Right cardiac atrium (tissue), 5 donors: ENCODE measurements around the gene MYO9B. TPM values are rescaled to one million over a fixed set of nuclear protein-coding genes. Genes with fewer than 3 reads are reported as not detected.
A peak's percentile ranks its signal among the peaks of the same experiment; 100 is the strongest.
"Not testable (repeated sequence)": the region's sequence is repeated elsewhere in the genome, so short reads cannot be mapped to it uniquely, and the experiment has no call there.

Experiments
- ATAC-seq, 2 donors: fragments of 200-7000 bp; cut with Tn5 transposase; one replicate each; pipeline versions ENCODE4 v1.8.0 to v1.9.1; 2020; ENCODE audit warnings: moderate library complexity in 2 of 2, mild to moderate bottlenecking in 1 of 2
- DNase-seq, 3 donors: peaks; one replicate each; pipeline ENCODE4 v3.0.0-alpha.2; 2020
- H3K27ac ChIP-seq: one replicate; pipeline ENCODE4 v1.5.1; 2013; ENCODE audit warnings: mild to moderate bottlenecking, low read length, control low read depth, moderate library complexity
- H3K27me3 ChIP-seq: one replicate; pipeline ENCODE4 v1.6.1; 2013; ENCODE audit not compliant: control insufficient read depth, insufficient read depth
- H3K4me1 ChIP-seq: one replicate; pipeline ENCODE4 v1.6.1; 2013; ENCODE audit warnings: low read length; ENCODE audit not compliant: control insufficient read depth, insufficient read depth
- H3K4me3 ChIP-seq: one replicate; pipeline ENCODE4 v1.5.1; 2013; ENCODE audit warnings: low read length, control low read depth
- H3K9me3 ChIP-seq: one replicate; pipeline ENCODE4 v1.6.1; 2013; ENCODE audit warnings: low read length; ENCODE audit not compliant: control insufficient read depth
- WGBS: extraction: QIAGEN DNeasy Blood & Tissue Kit; methylation state at CpG from one replicate; pipeline ENCODE4 v1.1.7; 2013; 5-methylcytosine and 5-hydroxymethylcytosine counted together
- intact Hi-C, 4 donors: fragments of 100-400 bp; cut with DNase I; formaldehyde crosslinking; loops; one replicate each; pipeline versions ENCODE4 v1.11.0 to v1.14.0; 2022 to 2023
- polyA plus RNA-seq: library from polyadenylated mRNA; stranded (reverse); fragments of 200-250 nt; gene quantifications from one replicate; pipeline ENCODE4 v1.2.3, GENCODE V29; 2013
- total RNA-seq, 4 donors: library from RNA; stranded (reverse); fragmentation: NEBNext Ultra II Directional; extraction: Animal tissue kit (Norgen Biotek cat#: 25700); gene quantifications; one replicate each; pipeline ENCODE4 v1.2.1, GENCODE V29; 2021
- donor health status: healthy with polysubstance abuse.
- donor health status: DM: no; HTN: yes; CAD: no.
- donor health status: DM: no; HTN: no; CAD: no.
- donor health status: DM: no; HTN: yes; CAD: no; lungs with severe emphysema.
- donor health status: DM: yes; HTN: yes; CAD: no.

MYO9B gene
- total and polyA plus RNA-seq, 5 donors, result 30.0 to 42.1 (median 35.8) TPM

DNA sequence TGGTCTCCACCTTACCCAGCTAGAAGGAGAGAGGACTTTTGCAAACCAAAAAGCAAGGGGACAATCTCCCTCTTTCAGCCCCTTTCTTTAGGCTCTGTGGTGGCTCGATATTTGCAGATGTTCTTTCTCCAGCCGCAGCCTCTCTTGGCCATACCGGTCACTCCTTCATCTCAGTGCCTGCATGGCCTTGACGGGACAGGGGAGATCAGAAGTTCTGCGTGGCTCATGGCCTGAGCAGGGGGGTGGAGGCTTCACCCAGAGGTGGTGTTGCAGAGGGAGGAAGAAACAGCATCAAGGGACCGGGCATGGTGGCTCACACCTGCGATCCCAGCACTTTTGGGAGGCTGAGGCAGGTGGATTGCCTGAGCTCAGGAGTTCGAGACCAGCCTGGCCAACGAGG, 53.2 kb downstream of the MYO9B start:
- DNase-seq (no peak), ATAC-seq (no peak)
- Histone ChIP-seq H3K27ac (no peak overlapping the region), H3K27me3 (no peaks in the 10 kb centered on the region), H3K4me1 (peaks cover 7% of the 10 kb centered on the region), H3K4me3 (no peak overlapping the region), H3K9me3 (no peaks in the 10 kb centered on the region)
- 94% methylated on average over 9 of the region's 9 CpGs for WGBS
- intact Hi-C loops, result no loop called here

DNA sequence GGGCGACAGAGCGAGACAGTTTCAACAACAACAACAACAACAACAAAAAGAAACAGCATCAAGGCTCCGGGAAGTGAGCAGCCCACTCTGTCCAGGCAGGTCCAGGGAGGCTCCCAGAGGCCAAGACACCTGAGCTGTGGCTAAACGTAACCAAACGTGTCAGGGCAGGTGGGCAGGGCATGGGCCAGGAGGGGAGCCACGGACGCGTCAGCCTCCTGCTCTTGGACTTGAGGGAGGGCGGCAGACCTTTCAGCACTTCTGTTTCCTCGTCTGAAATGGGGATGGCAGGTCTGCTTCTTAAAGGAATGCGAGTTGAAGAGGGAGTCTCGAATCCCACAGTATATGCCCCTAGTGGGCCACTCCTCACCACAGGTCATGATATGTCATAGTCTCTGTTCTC, 53.8 kb downstream of the MYO9B start:
- WGBS, result 80% methylated on average over 12 of the region's 12 CpGs
- no peaks in the 10 kb centered on the region for H3K27me3 ChIP-seq
- ATAC-seq (no peak), DNase-seq (no peak)
- no peaks in the 10 kb centered on the region for H3K9me3 ChIP-seq
- H3K4me3 ChIP-seq, result no peak overlapping the region
- peaks cover 7% of the 10 kb centered on the region for H3K4me1 ChIP-seq
- intact Hi-C loops, result no loop called here
- no peak overlapping the region for H3K27ac ChIP-seq

DNA sequence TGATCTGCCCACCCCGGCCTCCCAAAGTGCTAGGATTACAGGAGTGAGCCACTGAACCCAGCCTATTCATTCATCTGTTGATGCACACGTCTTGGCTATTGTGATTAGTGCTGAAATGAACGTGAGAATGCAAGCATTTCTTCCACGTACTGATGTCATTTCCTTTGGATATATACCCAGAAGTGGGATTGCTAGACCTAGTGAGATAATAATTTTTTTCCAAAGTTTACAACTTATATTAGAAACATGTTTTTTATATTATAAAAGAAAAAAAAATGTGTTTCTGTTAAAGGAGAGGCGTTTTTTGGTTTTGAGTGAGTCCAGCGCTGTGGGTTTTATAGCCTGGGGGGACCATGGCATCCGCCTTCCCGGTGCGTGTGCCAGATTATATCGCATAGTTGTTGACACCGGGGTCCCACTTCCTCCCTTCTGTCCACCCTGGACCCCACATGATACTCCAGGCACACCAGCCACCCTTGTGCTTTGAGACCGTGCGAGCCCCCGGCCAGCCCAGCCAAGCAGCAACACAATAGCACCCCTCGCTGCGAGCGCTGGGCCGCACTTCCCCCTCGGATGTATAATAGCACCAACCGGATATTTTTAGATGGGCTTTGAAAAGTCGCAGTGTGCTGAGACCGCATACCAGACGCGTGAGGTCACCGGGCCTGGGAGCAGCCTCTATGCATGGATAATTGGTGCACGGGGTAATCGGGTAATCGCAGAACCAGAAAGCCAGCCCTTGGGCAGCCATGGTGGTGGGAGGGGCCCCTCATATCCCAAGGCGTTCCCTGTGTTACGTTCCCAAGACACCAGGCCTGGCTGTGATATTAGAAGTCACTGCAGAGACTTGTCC, 59.6 kb downstream of the MYO9B start:
- ATAC-seq (peak; percentile 96 to 97), DNase-seq (peak; percentile 96 to 97 (median 97))
- Histone ChIP-seq H3K9me3 (no peaks in the 10 kb centered on the region), H3K27me3 (no peaks in the 10 kb centered on the region), H3K27ac (peak overlapping the region; percentile 99), H3K4me3 (no peak overlapping the region), H3K4me1 (peaks cover 16% of the 10 kb centered on the region)
- intact Hi-C loops, result loop anchor here in 2 of 4 donors (5.0 to 10.0 kb wide), 2 partner anchors 58 to 60 kb away; partner anchors contain the start of genes HAUS8 (in 2 of the 2) and MYO9B (in 2 of the 2)
- 8% methylated on average over 30 of the region's 30 CpGs for WGBS

DNA sequence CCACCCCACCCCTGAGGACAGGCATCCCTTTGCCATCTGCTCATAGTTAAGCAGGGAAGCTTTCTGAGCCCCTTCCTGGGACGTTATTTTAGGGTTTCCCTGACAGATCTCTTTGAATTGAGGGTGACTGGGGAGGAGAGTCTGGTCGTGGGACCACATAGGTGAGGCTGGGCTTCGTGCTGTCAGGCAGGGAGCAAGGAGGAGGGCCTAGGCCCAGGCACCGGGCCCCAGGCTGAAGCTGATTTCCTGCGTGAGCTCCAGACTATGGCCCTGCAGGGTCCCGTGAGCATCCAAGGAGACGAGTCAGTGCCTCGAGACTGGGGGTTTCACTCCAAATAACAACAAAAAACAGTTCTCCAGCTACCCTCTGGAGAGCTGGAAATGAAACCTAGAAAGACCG, 60.4 kb downstream of the MYO9B start:
- ATAC-seq (peak in 1 of 2 donors; percentile 5), DNase-seq (peak in 1 of 3 donors; percentile 65)
- Histone ChIP-seq H3K4me1 (peaks cover 16% of the 10 kb centered on the region), H3K4me3 (no peak overlapping the region), H3K27me3 (no peaks in the 10 kb centered on the region), H3K9me3 (no peaks in the 10 kb centered on the region), H3K27ac (peak overlapping the region; percentile 99)
- WGBS, result 36% methylated on average over 9 of the region's 9 CpGs
- intact Hi-C loops, result loop anchor here in 2 of 4 donors (5.0 to 10.0 kb wide), 2 partner anchors 59 to 61 kb away; partner anchors contain the start of genes HAUS8 (in 2 of the 2) and MYO9B (in 2 of the 2)

DNA sequence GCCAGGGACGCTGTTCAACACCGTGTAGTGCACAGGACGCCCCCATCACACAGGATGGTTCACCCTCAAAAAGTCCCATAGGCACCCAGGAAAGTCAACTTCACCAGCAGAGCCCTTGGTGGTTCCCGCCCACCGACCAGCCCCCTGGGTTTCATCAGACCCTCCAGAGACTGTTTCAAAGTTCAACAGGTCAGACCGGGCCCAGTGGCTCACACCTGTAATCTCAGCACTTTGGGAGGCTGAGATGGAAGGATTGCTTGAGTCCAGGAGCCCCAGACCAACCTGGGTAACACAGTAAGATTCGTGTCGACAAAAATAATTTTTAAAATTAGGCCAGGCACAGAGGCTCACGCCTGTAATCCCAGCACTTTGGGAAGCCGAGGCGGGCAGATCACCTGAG, 61.0 kb downstream of the MYO9B start:
- DNase-seq (no peak), ATAC-seq (no peak)
- WGBS, result 80% methylated on average over 11 of the region's 11 CpGs
- H3K4me1 ChIP-seq, result peaks cover 16% of the 10 kb centered on the region
- no peaks in the 10 kb centered on the region for H3K27me3 ChIP-seq
- no peak overlapping the region for H3K4me3 ChIP-seq
- H3K27ac ChIP-seq, result peak overlapping the region; percentile 99
- H3K9me3 ChIP-seq, result no peaks in the 10 kb centered on the region
- intact Hi-C loops, result loop anchor here in 2 of 4 donors (5.0 to 10.0 kb wide), 2 partner anchors 59 to 62 kb away; partner anchors contain the start of genes HAUS8 (in 2 of the 2) and MYO9B (in 2 of the 2)

DNA sequence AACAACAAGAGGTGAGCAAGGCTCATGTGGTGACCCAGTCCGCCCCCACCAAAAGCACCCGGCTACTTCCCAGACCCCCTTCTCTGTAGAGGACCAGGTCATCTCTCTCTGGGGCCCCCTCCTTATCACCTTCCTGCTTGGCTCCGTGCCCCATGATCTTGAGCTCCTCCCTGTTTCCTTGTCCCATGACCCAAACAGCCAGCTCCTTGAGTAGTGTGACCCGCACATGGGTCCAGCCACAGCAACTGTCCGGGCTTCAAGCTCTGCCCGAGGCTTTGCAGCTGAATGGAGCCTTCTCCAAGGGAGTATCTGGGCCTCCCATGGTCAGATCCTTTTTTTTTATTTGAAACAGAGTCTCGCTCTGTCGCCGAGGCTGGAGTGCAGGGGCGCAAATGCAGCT, 61.8 kb downstream of the MYO9B start:
- intact Hi-C loops, result loop anchor here in 2 of 4 donors (5.0 to 10.0 kb wide), 2 partner anchors 60 to 63 kb away; partner anchors contain the start of genes HAUS8 (in 2 of the 2) and MYO9B (in 2 of the 2)
- Histone ChIP-seq H3K9me3 (no peaks in the 10 kb centered on the region), H3K4me3 (no peak overlapping the region), H3K4me1 (peaks cover 16% of the 10 kb centered on the region), H3K27me3 (no peaks in the 10 kb centered on the region), H3K27ac (peak overlapping the region; percentile 72)
- ATAC-seq, result no peak
- peak in 1 of 3 donors; percentile 37 for DNase-seq
- 65% methylated on average over 10 of the region's 10 CpGs for WGBS

DNA sequence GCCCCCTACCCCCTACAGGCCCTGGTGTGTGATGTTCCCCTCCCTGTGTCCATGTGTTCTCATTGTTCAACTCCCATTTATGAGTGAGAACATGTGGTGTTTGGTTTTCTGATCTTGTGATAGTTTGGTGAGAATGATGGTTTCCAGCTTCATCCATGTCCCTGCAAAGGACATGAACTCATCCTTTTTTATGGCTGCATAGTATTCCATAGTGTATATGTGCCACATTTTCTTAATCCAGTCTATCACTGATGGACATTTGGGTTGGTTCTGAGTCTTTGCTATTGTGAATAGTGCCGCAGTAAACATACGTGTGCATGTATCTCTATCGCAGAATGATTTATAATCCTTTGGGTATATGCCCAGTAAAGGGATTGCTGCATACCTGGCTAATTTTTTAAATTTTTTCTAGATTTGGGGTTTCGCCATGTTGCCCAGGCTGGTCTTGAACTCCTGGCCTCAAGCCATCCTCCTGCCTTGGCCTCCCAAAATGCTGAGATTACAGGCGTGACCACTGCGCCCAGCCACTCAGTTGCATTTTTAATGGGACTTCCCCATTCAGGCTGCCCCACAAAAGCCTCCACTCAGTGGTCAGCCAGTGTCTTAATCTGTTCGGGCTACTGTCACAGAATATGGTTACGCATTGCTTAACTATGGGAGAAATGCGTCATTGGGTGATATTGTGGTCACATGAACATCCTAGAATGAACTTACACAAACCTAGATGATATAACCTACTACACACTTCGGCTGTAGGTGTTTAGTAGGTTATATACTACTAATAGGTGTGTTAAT, 62.7 kb downstream of the MYO9B start:
- DNase-seq, ATAC-seq, H3K27ac ChIP-seq, H3K4me3 ChIP-seq, H3K27me3 ChIP-seq, H3K9me3 ChIP-seq: not testable (repeated sequence)
- 85% methylated on average over 10 of the region's 10 CpGs for WGBS
- intact Hi-C loops, result loop anchor here in 2 of 4 donors (5.0 to 10.0 kb wide), 2 partner anchors 61 to 63 kb away; partner anchors contain the start of genes HAUS8 (in 2 of the 2) and MYO9B (in 2 of the 2)
- peaks cover 16% of the 10 kb centered on the region for H3K4me1 ChIP-seq

DNA sequence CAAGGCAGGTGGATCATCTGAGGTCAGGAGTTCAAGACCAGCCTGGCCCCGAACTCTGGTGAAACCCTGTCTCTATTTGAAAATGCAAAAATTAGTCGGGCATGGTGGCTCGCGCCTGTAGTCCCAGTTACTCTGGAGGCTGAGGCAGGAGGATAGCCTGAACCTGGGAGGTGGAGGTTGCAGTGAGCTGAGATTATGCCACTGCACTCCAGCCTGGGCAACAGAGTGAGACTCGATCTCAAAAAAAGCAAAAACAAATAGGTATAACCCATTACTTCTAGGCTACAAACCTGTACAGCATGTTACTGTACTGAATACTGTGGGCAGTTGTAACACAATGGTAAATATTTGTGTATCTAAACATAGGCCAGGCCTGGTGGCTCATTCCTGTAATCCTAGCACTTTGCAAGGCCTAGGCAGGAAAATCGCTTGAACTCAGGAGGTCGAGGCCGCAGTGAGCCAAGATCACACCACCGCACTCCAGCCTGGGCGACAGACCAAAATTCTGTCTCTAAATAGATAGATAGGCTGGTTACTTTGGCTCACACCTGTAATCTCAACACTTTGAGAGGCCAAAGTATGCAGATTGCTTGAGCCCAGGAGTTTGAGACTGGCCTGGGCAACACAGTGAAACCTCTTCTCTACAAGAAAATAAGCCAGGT, 63.5 kb downstream of the MYO9B start:
- peak; percentile 39 to 43 for ATAC-seq
- Histone ChIP-seq H3K27me3 (no peaks in the 10 kb centered on the region), H3K9me3 (no peaks in the 10 kb centered on the region), H3K27ac (peak overlapping the region; percentile 77), H3K4me3 (no peak overlapping the region), H3K4me1 (peaks cover 16% of the 10 kb centered on the region)
- intact Hi-C loops, result loop anchor here in 2 of 4 donors (5.0 to 10.0 kb wide), 2 partner anchors 62 to 64 kb away; partner anchors contain the start of genes HAUS8 (in 2 of the 2) and MYO9B (in 2 of the 2)
- DNase-seq, result peak; percentile 59 to 82 (median 79)
- 75% methylated on average over 10 of the region's 10 CpGs for WGBS

DNA sequence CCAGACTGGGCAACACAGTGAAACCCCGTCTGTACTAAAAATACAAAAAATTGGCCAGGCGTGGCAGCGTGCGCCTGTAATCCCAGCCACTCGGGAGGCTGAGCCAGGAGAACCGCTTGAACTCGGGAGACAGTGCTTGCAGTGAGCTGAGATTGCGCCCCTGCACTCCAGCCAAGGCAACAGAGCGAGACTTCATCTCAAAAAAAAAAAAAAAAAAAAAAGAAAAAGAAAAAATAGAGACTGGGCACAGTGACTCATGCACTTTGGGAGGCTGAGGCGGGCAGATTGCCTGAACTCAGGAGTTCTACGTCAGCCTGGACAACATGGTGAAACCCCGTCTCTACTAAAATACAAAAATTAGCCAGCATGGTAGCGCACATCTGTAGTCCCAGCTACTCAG, 69.2 kb downstream of the MYO9B start:
- H3K9me3 ChIP-seq, H3K4me3 ChIP-seq, H3K27ac ChIP-seq, H3K27me3 ChIP-seq, H3K4me1 ChIP-seq: not testable (repeated sequence)
- intact Hi-C loops, result loop anchor here in 1 of 4 donors (10.0 kb wide), 1 partner anchor 70 kb away; the partner anchor contains the start of genes HAUS8 and MYO9B
- DNase-seq, result peak; percentile 63 to 85 (median 74)
- WGBS, result 60% methylated on average over 13 of the region's 13 CpGs
- ATAC-seq, result peak; percentile 34 to 48
